ENCODE results near the gene SLC25A48. TPM values are rescaled to one million over a fixed set of nuclear protein-coding genes. Genes with fewer than 3 reads are reported as not detected.

The SLC25A48 gene
- total RNA-seq, 1 donor from 2014 or later = not detected

GRCh38 chr5:135822959-135823358 is 11.5 kb upstream of the SLC25A48 start:
- no peaks in the 10 kb centered on the region for H3K4me1 ChIP-seq
- H3K4me3 ChIP-seq = no peak overlapping the region
- no peak for DNase-seq (ENCODE audit: low spot score in 2 of 2)
- no peak overlapping the region for H3K27ac ChIP-seq
- intact Hi-C loops (cut with DNase I) = no loop called here
- no peak for TF ChIP-seq CTCF (IDR thresholded peaks at IDR 0.05)
- H3K9me3 ChIP-seq = no peaks in the 10 kb centered on the region
- no peaks in the 10 kb centered on the region for H3K36me3 ChIP-seq
- no peaks in the 10 kb centered on the region for H3K27me3 ChIP-seq

GRCh38 chr5:135823881-135824280 is 10.6 kb upstream of the SLC25A48 start:
- intact Hi-C loops (cut with DNase I) = no loop called here
- DNase-seq (ENCODE audit: low spot score in 2 of 2) = no peak
- no peaks in the 10 kb centered on the region for H3K9me3 ChIP-seq

GRCh38 chr5:135824541-135825041 is 9.9 kb upstream of the SLC25A48 start:
- no peak overlapping the region for H3K27ac ChIP-seq
- no peaks in the 10 kb centered on the region for H3K9me3 ChIP-seq
- H3K36me3 ChIP-seq = no peaks in the 10 kb centered on the region
- DNase-seq (ENCODE audit: low spot score in 2 of 2) = no peak
- H3K4me1 ChIP-seq = no peaks in the 10 kb centered on the region
- intact Hi-C loops (cut with DNase I) = no loop called here
- TF ChIP-seq CTCF (IDR thresholded peaks at IDR 0.05) = no peak
- H3K27me3 ChIP-seq = no peaks in the 10 kb centered on the region
- H3K4me3 ChIP-seq = no peak overlapping the region

More at GRCh38 chr5:135823881-135824280, 10.6 kb upstream of the SLC25A48 start:
- no peaks in the 10 kb centered on the region for H3K27me3 ChIP-seq
- no peaks in the 10 kb centered on the region for H3K36me3 ChIP-seq
- H3K4me3 ChIP-seq = no peak overlapping the region
- H3K4me1 ChIP-seq = no peaks in the 10 kb centered on the region
- no peak for TF ChIP-seq CTCF (IDR thresholded peaks at IDR 0.05)
- H3K27ac ChIP-seq = no peak overlapping the region

- no peaks in the 10 kb centered on the region for H3K4me1 ChIP-seq
- peak in 1 of 2 donors; percentile 52 for DNase-seq (ENCODE audit: low spot score in 2 of 2)
- no peak overlapping the region for H3K27ac ChIP-seq
- no peaks in the 10 kb centered on the region for H3K27me3 ChIP-seq
- TF ChIP-seq CTCF (IDR thresholded peaks at IDR 0.05) = no peak
- no peaks in the 10 kb centered on the region for H3K36me3 ChIP-seq
- H3K9me3 ChIP-seq = no peaks in the 10 kb centered on the region
- H3K4me3 ChIP-seq = no peak overlapping the region
- intact Hi-C loops (cut with DNase I) = no loop called here
Observed at GRCh38 chr5:135825373-135826220, 8.9 kb upstream of the SLC25A48 start.

- Histone ChIP-seq H3K9me3 (no peaks in the 10 kb centered on the region), H3K4me1 (no peaks in the 10 kb centered on the region), H3K4me3 (no peak overlapping the region), H3K36me3 (no peaks in the 10 kb centered on the region), H3K27me3 (no peaks in the 10 kb centered on the region), H3K27ac (no peak overlapping the region)
- no peak for DNase-seq (ENCODE audit: low spot score in 2 of 2)
- intact Hi-C loops (cut with DNase I) = no loop called here
- TF ChIP-seq CTCF (IDR thresholded peaks at IDR 0.05) = no peak
Observed at GRCh38 chr5:135826221-135826525, 8.3 kb upstream of the SLC25A48 start.

Measured in ascending aorta (tissue), 2 donors.